GM12801 (cell line): ENCODE measurements around the gene RABL6.

Source experiments
- CTCF ChIP-seq: IDR thresholded peaks from one replicate; pipeline ENCODE4 v1.5.1; 2011; ENCODE audit warnings: control low read depth; ENCODE audit not compliant: insufficient read length; ENCODE audit errors: extremely low read depth

The RABL6 gene

DNA sequence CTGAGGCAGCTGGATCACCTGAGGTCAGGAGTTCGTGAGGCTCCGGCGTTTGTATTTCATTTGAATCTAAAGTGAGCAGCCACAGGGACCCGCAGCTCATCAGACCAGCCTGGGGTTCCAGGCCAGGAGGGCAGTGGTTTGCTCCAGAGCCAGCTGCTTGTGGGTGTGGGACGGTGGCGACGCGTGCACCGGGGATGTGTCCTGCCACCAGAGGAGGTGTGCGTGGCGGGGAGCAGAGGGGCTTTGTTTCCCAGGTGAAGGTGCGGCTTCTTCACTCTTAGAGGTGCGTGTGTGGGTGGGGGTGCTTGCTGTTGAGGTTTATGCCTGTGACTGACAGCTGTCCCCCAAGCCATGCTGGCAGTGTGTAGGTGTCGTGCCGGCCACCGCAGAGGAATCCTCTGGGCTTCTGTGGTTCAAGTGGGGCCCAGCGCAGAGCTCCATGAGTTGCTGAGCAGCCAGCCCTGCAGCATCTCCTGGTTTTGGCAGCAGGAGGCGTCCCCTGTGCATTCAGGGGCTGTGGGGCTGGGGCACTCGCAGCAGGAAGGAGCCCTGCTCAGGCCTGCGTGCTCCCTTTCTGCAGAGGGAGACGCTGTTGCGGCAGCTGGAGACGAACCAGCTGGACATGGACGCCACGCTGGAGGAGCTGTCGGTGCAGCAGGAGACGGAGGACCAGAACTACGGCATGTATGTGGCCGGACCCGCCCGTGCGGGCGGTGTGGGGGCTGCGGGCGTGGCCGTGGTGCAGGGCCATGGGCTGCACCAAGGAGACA, 27.6 kb downstream of the RABL6 start:
- no peak for TF ChIP-seq CTCF

- TF ChIP-seq CTCF: no peak
Observed at GRCh38 chr9:136835932-136836904, 28.5 kb downstream of the RABL6 start.

- TF ChIP-seq CTCF: no peak
Observed at GRCh38 chr9:136837146-136837855, 29.6 kb downstream of the RABL6 start.

DNA sequence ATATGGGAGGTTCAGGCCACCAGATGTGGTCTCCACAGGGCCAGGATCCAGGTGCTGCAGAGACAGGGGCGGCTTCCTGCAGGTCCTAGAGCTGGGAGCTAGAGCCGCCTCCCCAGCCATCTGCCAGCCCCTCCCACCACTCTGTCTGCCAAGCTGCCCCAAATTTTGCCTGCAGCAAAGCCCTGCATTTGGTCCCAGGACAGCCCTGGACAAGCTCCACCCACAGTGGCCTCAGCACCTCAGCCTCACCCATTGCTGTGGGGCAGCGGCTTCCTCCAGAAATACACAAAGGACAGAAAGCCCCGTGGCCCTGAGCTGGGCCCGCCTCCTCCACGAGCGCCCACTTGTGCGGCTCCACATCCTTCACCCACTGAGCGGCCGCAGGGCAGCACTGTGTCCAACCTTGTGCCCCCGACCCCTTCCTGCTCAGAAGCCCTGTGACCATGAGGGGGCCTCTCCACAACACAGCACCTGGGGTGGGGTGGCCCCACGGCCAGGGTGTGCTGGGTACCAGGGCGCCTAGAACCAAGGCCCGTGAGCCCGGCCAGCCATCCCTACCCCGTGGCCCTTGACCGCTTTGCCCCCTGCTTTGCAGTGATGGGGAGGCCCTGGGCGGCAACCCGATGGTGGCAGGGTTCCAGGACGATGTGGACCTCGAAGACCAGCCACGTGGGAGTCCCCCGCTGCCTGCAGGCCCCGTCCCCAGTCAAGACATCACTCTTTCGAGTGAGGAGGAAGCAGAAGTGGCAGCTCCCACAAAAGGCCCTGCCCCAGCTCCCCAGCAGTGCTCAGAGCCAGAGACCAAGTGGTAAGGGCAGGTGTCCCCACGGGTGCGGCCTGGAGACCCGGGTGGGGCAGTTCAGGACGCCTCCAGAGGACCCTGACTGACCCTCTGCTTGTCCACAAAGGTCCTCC, 30.8 kb downstream of the RABL6 start:
- no peak for TF ChIP-seq CTCF

GRCh38 chr9:136839229-136840139, 31.7 kb downstream of the RABL6 start:
- no peak for TF ChIP-seq CTCF

DNA sequence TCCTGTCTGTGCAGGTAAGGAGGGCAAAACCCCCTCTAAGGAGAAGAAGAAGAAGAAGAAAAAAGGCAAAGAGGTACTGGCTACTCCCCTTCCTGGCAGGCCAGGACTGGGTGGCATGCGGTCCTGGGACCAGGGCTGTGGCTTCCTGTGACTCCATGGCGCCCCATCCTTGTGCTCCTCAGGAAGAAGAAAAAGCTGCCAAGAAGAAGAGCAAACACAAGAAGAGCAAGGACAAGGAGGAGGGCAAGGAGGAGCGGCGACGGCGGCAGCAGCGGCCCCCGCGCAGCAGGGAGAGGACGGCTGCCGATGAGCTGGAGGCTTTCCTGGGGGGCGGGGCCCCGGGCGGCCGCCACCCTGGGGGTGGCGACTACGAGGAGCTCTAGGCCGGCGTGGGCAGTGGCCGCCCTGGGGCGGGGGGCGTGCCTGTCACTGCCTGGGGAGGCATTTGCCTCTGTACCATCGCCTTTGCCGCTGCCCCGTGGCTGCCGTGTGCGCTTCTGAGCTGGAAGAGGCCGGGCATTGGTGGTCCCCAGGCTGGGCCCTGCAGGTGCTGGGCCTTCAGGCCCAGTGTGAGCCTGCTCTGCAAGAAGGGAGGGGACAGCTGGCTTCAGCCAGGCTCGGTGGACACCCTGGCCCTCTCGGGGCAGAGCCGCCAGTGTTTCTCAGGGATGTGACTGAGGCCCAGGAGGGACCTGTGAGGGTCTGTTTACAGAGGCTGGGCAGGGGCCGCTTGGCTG, 32.6 kb downstream of the RABL6 start:
- no peak for TF ChIP-seq CTCF
